K562 (cell line): Measurements from ENCODE around the gene SLC22A23. TPM values are rescaled to one million over a fixed set of nuclear protein-coding genes. Genes with fewer than 3 reads are reported as not detected.

ENCODE experiments used
- ATF1 ChIP-seq, 2 experiments: fragments of 450-650 bp in 1 of 2; IDR thresholded peaks; 2 replicates each; pipeline ENCODE4 v1.6.1; 2016; ENCODE audit warnings: missing compliant biosample characterization in 1 of 2, missing genetic modification characterization in 1 of 2
- BHLHE40 ChIP-seq: IDR thresholded peaks from 2 replicates; pipeline ENCODE4 v1.6.1; 2011; ENCODE audit warnings: low read length, improper control_type of control experiment
- CCNT2 ChIP-seq: IDR thresholded peaks from 2 replicates; pipeline ENCODE4 v1.6.1; 2011; ENCODE audit warnings: borderline replicate concordance, low read depth, mild to moderate bottlenecking, moderate library complexity, mixed read lengths, low read length; ENCODE audit not compliant: insufficient read length; ENCODE audit errors: extremely low read depth
- COPS2 ChIP-seq: fragments of 450-650 bp; conservative IDR thresholded peaks from 2 replicates; pipeline ENCODE4 v1.6.1; 2016; ENCODE audit warnings: mild to moderate bottlenecking, moderate library complexity
- DACH1 ChIP-seq: fragments of 450-650 bp; IDR thresholded peaks from 2 replicates; pipeline ENCODE4 v1.6.1; 2018; ENCODE audit not compliant: partially characterized antibody
- DMBX1 ChIP-seq: fragments of 250-450 bp; sonication (Bioruptor Pico); IDR thresholded peaks from 2 replicates; pipeline ENCODE4 v1.8.0; 2022; ENCODE audit warnings: inconsistent platforms, mild to moderate bottlenecking, moderate library complexity, borderline replicate concordance
- ERF ChIP-seq: fragments of 450-650 bp; formaldehyde crosslinking; IDR thresholded peaks from 2 replicates; pipeline ENCODE4 v1.4.0; 2020; ENCODE audit warnings: mild to moderate bottlenecking, mixed read lengths
- ETV1 ChIP-seq: fragments of 450-650 bp; conservative IDR thresholded peaks from 2 replicates; pipeline ENCODE4 v1.6.1; 2016; ENCODE audit warnings: missing genetic modification characterization, control low read depth, low read depth, missing compliant biosample characterization
- GTF2A2 ChIP-seq: IDR thresholded peaks from 2 replicates; pipeline ENCODE4 v1.6.1; 2016; ENCODE audit warnings: mild to moderate bottlenecking, missing genetic modification characterization, missing compliant biosample characterization
- HCFC1 ChIP-seq: IDR thresholded peaks from 2 replicates; pipeline ENCODE4 v1.6.1; 2012; ENCODE audit warnings: low read depth, low read length, improper control_type of control experiment
- HDAC3 ChIP-seq: fragments of 450-650 bp; IDR thresholded peaks from 2 replicates; pipeline ENCODE4 v1.6.1; 2018; ENCODE audit warnings: borderline replicate concordance, mild to moderate bottlenecking, moderate library complexity; ENCODE audit not compliant: partially characterized antibody
- MTA3 ChIP-seq: fragments of 450-650 bp; formaldehyde crosslinking; IDR thresholded peaks from 2 replicates; pipeline ENCODE4 v1.6.1; 2017; ENCODE audit warnings: mild to moderate bottlenecking, borderline replicate concordance
- MYNN ChIP-seq, 2 experiments: sonication (generic); formaldehyde crosslinking in 1 of 2; IDR thresholded peaks; 2 replicates each; pipeline versions ENCODE4 v1.5.0 to v1.6.1; 2016 to 2020; ENCODE audit warnings: antibody characterized with exemption in 1 of 2, missing genetic modification reagents in 1 of 2
- NCOA1 ChIP-seq: fragments of 450-650 bp; IDR thresholded peaks from 2 replicates; pipeline ENCODE4 v1.6.1; 2016; ENCODE audit warnings: low read depth
- RBM25 ChIP-seq: fragments of 200-400 bp; formaldehyde crosslinking; IDR thresholded peaks from 2 replicates; pipeline ENCODE4 v1.6.1; 2018; ENCODE audit warnings: low read length, low read depth, moderate library complexity; ENCODE audit not compliant: severe bottlenecking
- SMARCA5 ChIP-seq: fragments of 450-650 bp; IDR thresholded peaks from 2 replicates; pipeline ENCODE4 v1.6.1; 2016
- ZNF609 ChIP-seq: sonication (generic); formaldehyde crosslinking; IDR thresholded peaks from 2 replicates; pipeline ENCODE4 v1.8.1; 2023; ENCODE audit warnings: missing genetic modification reagents, mild to moderate bottlenecking, borderline replicate concordance
- ZNF668 ChIP-seq: fragments of 250-450 bp; sonication (Bioruptor Pico); IDR thresholded peaks from 2 replicates; pipeline ENCODE4 v1.8.0; 2022; ENCODE audit warnings: mild to moderate bottlenecking, inconsistent platforms
- ZZZ3 ChIP-seq: fragments of 450-650 bp; IDR thresholded peaks from 2 replicates; pipeline ENCODE4 v1.6.1; 2016; ENCODE audit warnings: antibody characterized with exemption, mild to moderate bottlenecking, moderate library complexity
- polyA plus RNA-seq, 8 experiments: library from polyadenylated mRNA; depleted of rRNA in 4 of 8; stranded (reverse) in 5 of 8; unstranded in 3 of 8; fragments of >200 nt; fragmentation: Nextera tagmentation in 2 of 8; fragmentation: Illumina TruSeq in 1 of 8; extraction: Ambion mirVana in 2 of 8; extraction: Trizol in 1 of 8; gene quantifications; 2 replicates each; pipeline versions ENCODE4 v1.2.1 to v1.2.3, GENCODE V29; 2011 to 2014; ENCODE audit warnings: inconsistent platforms in 1 of 8, missing spikeins in 1 of 8
- total RNA-seq, 7 experiments: library from RNA; depleted of rRNA in 6 of 7; stranded (reverse); fragments of >200 nt in 6 of 7; fragmentation: Illumina TruSeq in 2 of 7; extraction: Trizol in 2 of 7; gene quantifications; 2 replicates each; pipeline versions ENCODE4 v1.2.1 to v1.2.3, GENCODE V29; 2011 to 2021; ENCODE audit warnings: low replicate concordance in 1 of 7
- TF ChIP-seq, protein P1 (sequence below): fragments of 450-650 bp; IDR thresholded peaks from 2 replicates; pipeline ENCODE4 v1.6.1; 2018; ENCODE audit not compliant: partially characterized antibody

SLC22A23 gene
- total and polyA plus RNA-seq, 9 of the 15 experiments (the other 6 are each of a cell fraction or from before 2014, with no cell fraction given), result 0.30 to 8.7 (median 2.5) TPM

- TF ChIP-seq, protein P1, sequence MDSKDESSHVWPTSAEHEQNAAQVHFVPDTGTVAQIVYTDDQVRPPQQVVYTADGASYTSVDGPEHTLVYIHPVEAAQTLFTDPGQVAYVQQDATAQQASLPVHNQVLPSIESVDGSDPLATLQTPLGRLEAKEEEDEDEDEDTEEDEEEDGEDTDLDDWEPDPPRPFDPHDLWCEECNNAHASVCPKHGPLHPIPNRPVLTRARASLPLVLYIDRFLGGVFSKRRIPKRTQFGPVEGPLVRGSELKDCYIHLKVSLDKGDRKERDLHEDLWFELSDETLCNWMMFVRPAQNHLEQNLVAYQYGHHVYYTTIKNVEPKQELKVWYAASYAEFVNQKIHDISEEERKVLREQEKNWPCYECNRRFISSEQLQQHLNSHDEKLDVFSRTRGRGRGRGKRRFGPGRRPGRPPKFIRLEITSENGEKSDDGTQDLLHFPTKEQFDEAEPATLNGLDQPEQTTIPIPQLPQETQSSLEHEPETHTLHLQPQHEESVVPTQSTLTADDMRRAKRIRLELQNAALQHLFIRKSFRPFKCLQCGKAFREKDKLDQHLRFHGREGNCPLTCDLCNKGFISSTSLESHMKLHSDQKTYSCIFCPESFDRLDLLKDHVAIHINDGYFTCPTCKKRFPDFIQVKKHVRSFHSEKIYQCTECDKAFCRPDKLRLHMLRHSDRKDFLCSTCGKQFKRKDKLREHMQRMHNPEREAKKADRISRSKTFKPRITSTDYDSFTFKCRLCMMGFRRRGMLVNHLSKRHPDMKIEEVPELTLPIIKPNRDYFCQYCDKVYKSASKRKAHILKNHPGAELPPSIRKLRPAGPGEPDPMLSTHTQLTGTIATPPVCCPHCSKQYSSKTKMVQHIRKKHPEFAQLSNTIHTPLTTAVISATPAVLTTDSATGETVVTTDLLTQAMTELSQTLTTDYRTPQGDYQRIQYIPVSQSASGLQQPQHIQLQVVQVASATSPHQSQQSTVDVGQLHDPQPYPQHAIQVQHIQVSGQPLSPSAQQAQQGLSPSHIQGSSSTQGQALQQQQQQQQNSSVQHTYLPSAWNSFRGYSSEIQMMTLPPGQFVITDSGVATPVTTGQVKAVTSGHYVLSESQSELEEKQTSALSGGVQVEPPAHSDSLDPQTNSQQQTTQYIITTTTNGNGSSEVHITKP, result peak; percentile 35
- TF ChIP-seq MTA3 (peak; percentile 45; the same call in 1 of the 2 replicates), ERF (CRISPR knock-in tag) (no peak), MYNN (IDR thresholded peaks at IDR 0.05) (peak; percentile 82), MYNN (CRISPR knock-in tag; IDR thresholded peaks at IDR 0.05) (no peak), DACH1 (peak; percentile 64), COPS2 (no peak), ATF1 (CRISPR knock-in tag; IDR thresholded peaks at IDR 0.05) (no peak), ATF1 (tag; IDR thresholded peaks at IDR 0.05) (peak; percentile 61), ETV1 (0 out of 2 replicates have a peak, but pooled peaks have one; percentile 35), RBM25 (no peak), SMARCA5 (0 out of 2 replicates have a peak, but pooled peaks have one; percentile 41), BHLHE40 (peak; percentile 72), DMBX1 (peak; percentile 94), GTF2A2 (tag) (no peak), CCNT2 (peak; percentile 65), NCOA1 (peak; percentile 83; the same call in 1 of the 2 replicates), ZNF609 (peak; percentile 92; the same call in 1 of the 2 replicates), ZNF668 (CRISPR knock-in tag) (no peak), ZZZ3 (no peak), HDAC3 (peak; percentile 94), HCFC1 (no peak)
These were observed 168.7 kb downstream of the SLC22A23 start (continued) for GRCh38 chr6:3287976-3288707.
